Body of pancreas (tissue), 4 donors: Measurements from ENCODE around the gene PTX4.

Experiments
- CTCF ChIP-seq, 7 experiments: fragments of 450-650 bp in 4 of 7; fragments of 200-600 bp in 3 of 7; sonication (generic) in 3 of 7; IDR thresholded peaks; one replicate each; pipeline ENCODE4 v1.5.1; 2016 to 2019; ENCODE audit warnings: antibody characterized with exemption in 7 of 7
- POLR2A ChIP-seq, 3 donors: fragments of 450-650 bp; IDR thresholded peaks; one replicate each; pipeline ENCODE4 v1.6.1; 2016; ENCODE audit warnings: antibody characterized with exemption in 3 of 3, mild to moderate bottlenecking in 2 of 3

DNA sequence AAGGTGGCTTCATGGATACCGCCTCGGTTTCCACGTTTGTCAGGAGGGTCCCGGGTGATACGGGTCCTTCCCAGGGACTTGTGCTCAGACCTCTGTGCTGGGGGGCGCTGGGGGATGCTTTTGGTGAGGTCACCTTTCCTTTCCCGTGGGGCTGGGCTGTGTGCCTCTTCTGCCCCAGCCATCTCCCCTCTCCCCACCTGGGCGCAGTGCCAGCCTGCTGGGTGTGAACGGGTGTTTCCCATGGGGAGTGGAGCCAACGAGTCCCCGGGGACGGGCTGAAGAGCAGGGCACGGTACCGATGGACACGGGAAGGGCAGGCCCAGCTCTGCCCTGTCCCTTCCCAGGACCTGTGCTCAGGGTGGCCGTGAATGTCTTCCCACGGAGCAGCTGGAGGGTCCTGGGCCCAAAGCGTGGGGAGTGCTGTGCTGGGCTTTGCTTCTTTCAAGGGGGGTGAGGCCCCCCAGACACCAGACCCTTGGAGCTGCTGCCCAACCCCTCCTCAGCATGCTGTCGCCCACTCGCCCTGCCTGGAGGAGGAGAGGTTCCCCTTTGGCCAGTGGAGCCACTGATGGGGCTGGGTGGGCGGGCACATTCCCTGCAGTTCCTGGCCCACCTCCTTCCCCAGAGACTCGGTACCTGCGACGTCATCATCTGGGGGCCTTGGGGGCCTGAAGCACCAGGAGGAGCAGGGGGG lies 19.9 kb upstream of the PTX4 start:
- TF ChIP-seq CTCF (IDR thresholded peaks at IDR 0.05): no peak
- TF ChIP-seq POLR2A (IDR thresholded peaks at IDR 0.05): no peak
